K562 (cell line): ENCODE results near the gene SLCO2B1. TPM values are rescaled to one million over a fixed set of nuclear protein-coding genes. Genes with fewer than 3 reads are reported as not detected.
A peak's percentile ranks its signal among the peaks of the same experiment; 100 is the strongest.

Source experiments
- CBX2 ChIP-seq: fragments of 200-600 bp; sonication (generic); IDR thresholded peaks from one replicate; pipeline ENCODE4 v1.6.1; 2012; ENCODE audit warnings: mild to moderate bottlenecking, low read length, inconsistent platforms; ENCODE audit not compliant: insufficient read depth, poor library complexity, severe bottlenecking
- KLF13 ChIP-seq: fragments of 450-650 bp; IDR thresholded peaks from 2 replicates; pipeline ENCODE4 v1.6.1; 2016; ENCODE audit warnings: missing genetic modification characterization, low read depth, mild to moderate bottlenecking, missing compliant biosample characterization, moderate library complexity, borderline replicate concordance
- NR2F6 ChIP-seq: fragments of 450-650 bp; formaldehyde crosslinking; IDR thresholded peaks from 2 replicates; pipeline ENCODE4 v1.4.0; 2020; ENCODE audit warnings: mild to moderate bottlenecking
- POLR2B ChIP-seq: fragments of 450-650 bp; IDR thresholded peaks from 2 replicates; pipeline ENCODE4 v1.6.1; 2018; ENCODE audit warnings: low read depth; ENCODE audit not compliant: partially characterized antibody
- RBFOX2 ChIP-seq: fragments of 200-400 bp; formaldehyde crosslinking; IDR thresholded peaks from 2 replicates; pipeline ENCODE4 v1.6.1; 2017; ENCODE audit warnings: low read depth, mild to moderate bottlenecking, low read length, moderate library complexity
- REST ChIP-seq, 2 experiments: fragments of 450-650 bp; formaldehyde crosslinking in 1 of 2; IDR thresholded peaks; 2 replicates each; pipeline versions ENCODE4 v1.4.0 to v1.6.1; 2014 to 2020; ENCODE audit warnings: mild to moderate bottlenecking in 2 of 2, borderline replicate concordance in 1 of 2, low read depth in 1 of 2
- SRSF3 ChIP-seq: fragments of 200-400 bp; formaldehyde crosslinking; IDR thresholded peaks from 2 replicates; pipeline ENCODE4 v1.6.1; 2016; ENCODE audit warnings: mild to moderate bottlenecking, low read length, moderate library complexity; ENCODE audit not compliant: insufficient read depth
- ZNF277 ChIP-seq: fragments of 250-450 bp; sonication (Bioruptor Pico); IDR thresholded peaks from 2 replicates; pipeline ENCODE4 v1.8.0; 2022; ENCODE audit warnings: inconsistent platforms, mild to moderate bottlenecking, moderate library complexity, borderline replicate concordance
- polyA plus RNA-seq, 8 experiments: library from polyadenylated mRNA; depleted of rRNA in 4 of 8; stranded (reverse) in 5 of 8; unstranded in 3 of 8; fragments of >200 nt; fragmentation: Nextera tagmentation in 2 of 8; fragmentation: Illumina TruSeq in 1 of 8; extraction: Ambion mirVana in 2 of 8; extraction: Trizol in 1 of 8; gene quantifications; 2 replicates each; pipeline versions ENCODE4 v1.2.1 to v1.2.3, GENCODE V29; 2011 to 2014; ENCODE audit warnings: inconsistent platforms in 1 of 8, missing spikeins in 1 of 8
- total RNA-seq, 7 experiments: library from RNA; depleted of rRNA in 6 of 7; stranded (reverse); fragments of >200 nt in 6 of 7; fragmentation: Illumina TruSeq in 2 of 7; extraction: Trizol in 2 of 7; gene quantifications; 2 replicates each; pipeline versions ENCODE4 v1.2.1 to v1.2.3, GENCODE V29; 2011 to 2021; ENCODE audit warnings: low replicate concordance in 1 of 7
- TF ChIP-seq, protein P1 (sequence below): fragments of 250-450 bp; sonication (Bioruptor Pico); IDR thresholded peaks from 2 replicates; pipeline ENCODE4 v1.4.0; 2020; ENCODE audit warnings: mild to moderate bottlenecking
- TF ChIP-seq, protein P2 (sequence below): fragments of 250-450 bp; sonication (Bioruptor Pico); IDR thresholded peaks from 2 replicates; pipeline ENCODE4 v1.5.0; 2022; ENCODE audit warnings: mild to moderate bottlenecking
- TF ChIP-seq, protein P3 (sequence below): sonication (generic); formaldehyde crosslinking; IDR thresholded peaks from 2 replicates; pipeline ENCODE4 v1.8.1; 2023; ENCODE audit warnings: mild to moderate bottlenecking, missing genetic modification reagents

Gene SLCO2B1
- total and polyA plus RNA-seq, 9 of the 15 experiments (the other 6 are each of a cell fraction or from before 2014, with no cell fraction given), result 0.70 to 14.7 (median 7.6) TPM

DNA sequence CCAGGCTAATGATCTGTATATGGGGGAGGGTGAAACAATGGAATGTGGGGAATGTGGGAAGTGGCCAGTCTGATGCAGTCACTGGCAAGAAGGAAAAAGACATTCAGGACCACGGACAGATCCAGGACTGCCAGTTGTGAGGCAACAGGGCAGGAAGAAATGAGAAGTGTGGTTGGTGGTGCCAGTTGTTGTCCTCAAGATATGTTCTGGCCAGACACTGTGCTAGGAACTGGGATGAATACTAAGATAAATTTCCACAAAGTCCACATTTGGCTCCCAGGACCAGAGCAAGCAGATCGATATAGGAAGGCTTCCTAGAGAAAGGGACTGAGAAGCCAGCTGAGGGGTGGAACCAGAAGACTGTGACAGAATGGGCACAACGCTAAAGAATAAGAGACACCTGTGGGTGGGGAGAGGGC is 82.9 kb downstream of the SLCO2B1 start (continued):
- no peak for TF ChIP-seq CBX2
- no peak for TF ChIP-seq NR2F6 (CRISPR knock-in tag)
- TF ChIP-seq, protein P1, sequence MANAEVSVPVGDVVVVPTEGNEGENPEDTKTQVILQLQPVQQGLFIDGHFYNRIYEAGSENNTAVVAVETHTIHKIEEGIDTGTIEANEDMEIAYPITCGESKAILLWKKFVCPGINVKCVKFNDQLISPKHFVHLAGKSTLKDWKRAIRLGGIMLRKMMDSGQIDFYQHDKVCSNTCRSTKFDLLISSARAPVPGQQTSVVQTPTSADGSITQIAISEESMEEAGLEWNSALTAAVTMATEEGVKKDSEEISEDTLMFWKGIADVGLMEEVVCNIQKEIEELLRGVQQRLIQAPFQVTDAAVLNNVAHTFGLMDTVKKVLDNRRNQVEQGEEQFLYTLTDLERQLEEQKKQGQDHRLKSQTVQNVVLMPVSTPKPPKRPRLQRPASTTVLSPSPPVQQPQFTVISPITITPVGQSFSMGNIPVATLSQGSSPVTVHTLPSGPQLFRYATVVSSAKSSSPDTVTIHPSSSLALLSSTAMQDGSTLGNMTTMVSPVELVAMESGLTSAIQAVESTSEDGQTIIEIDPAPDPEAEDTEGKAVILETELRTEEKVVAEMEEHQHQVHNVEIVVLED (CRISPR knock-in tag), result no peak
- TF ChIP-seq, protein P2, sequence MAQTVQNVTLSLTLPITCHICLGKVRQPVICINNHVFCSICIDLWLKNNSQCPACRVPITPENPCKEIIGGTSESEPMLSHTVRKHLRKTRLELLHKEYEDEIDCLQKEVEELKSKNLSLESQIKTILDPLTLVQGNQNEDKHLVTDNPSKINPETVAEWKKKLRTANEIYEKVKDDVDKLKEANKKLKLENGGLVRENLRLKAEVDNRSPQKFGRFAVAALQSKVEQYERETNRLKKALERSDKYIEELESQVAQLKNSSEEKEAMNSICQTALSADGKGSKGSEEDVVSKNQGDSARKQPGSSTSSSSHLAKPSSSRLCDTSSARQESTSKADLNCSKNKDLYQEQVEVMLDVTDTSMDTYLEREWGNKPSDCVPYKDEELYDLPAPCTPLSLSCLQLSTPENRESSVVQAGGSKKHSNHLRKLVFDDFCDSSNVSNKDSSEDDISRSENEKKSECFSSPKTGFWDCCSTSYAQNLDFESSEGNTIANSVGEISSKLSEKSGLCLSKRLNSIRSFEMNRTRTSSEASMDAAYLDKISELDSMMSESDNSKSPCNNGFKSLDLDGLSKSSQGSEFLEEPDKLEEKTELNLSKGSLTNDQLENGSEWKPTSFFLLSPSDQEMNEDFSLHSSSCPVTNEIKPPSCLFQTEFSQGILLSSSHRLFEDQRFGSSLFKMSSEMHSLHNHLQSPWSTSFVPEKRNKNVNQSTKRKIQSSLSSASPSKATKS, result no peak
- TF ChIP-seq RBFOX2, result no peak
- TF ChIP-seq REST (IDR thresholded peaks at IDR 0.05; ENCODE audit: borderline replicate concordance), result peak; percentile 99
- peak; percentile 95 for TF ChIP-seq REST (CRISPR knock-in tag; IDR thresholded peaks at IDR 0.05; ENCODE audit: low read depth)
- TF ChIP-seq, protein P3, sequence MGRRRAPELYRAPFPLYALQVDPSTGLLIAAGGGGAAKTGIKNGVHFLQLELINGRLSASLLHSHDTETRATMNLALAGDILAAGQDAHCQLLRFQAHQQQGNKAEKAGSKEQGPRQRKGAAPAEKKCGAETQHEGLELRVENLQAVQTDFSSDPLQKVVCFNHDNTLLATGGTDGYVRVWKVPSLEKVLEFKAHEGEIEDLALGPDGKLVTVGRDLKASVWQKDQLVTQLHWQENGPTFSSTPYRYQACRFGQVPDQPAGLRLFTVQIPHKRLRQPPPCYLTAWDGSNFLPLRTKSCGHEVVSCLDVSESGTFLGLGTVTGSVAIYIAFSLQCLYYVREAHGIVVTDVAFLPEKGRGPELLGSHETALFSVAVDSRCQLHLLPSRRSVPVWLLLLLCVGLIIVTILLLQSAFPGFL, result no peak
- TF ChIP-seq KLF13 (tag), result no peak
- no peak for TF ChIP-seq SRSF3
- TF ChIP-seq POLR2B, result no peak
- TF ChIP-seq ZNF277, result no peak
